GM19193 (cell line): ENCODE data around the gene PRCP.

Experiments used
- POLR2A ChIP-seq: IDR thresholded peaks from 4 replicates; pipeline ENCODE4 v1.6.1; 2011; ENCODE audit not compliant: insufficient read depth, insufficient read length; ENCODE audit errors: extremely low read depth

Gene PRCP

GRCh38 chr11:82857145-82857544 is 43.1 kb downstream of the PRCP start:
- TF ChIP-seq POLR2A, result no peak

GRCh38 chr11:82855616-82856015 is 44.6 kb downstream of the PRCP start:
- no peak for TF ChIP-seq POLR2A

- no peak for TF ChIP-seq POLR2A
Measured at GRCh38 chr11:82854242-82854641, 46.0 kb downstream of the PRCP start.

- TF ChIP-seq POLR2A, result no peak
Measured at GRCh38 chr11:82848829-82849228, 51.4 kb downstream of the PRCP start.

GRCh38 chr11:82845356-82846353 is 54.6 kb downstream of the PRCP start:
- TF ChIP-seq POLR2A, result no peak

- TF ChIP-seq POLR2A, result no peak
Measured at GRCh38 chr11:82843057-82843795, 57.0 kb downstream of the PRCP start.

- TF ChIP-seq POLR2A, result no peak
Measured at GRCh38 chr11:82842019-82842418, 58.2 kb downstream of the PRCP start.

- TF ChIP-seq POLR2A, result no peak
Measured at GRCh38 chr11:82837650-82838049, 62.6 kb downstream of the PRCP start.

- TF ChIP-seq POLR2A, result no peak
Measured at GRCh38 chr11:82832983-82833382, 67.2 kb downstream of the PRCP start.

GRCh38 chr11:82831364-82831763 is 68.9 kb downstream of the PRCP start:
- TF ChIP-seq POLR2A, result no peak

- TF ChIP-seq POLR2A, result no peak
Measured at GRCh38 chr11:82830746-82831145, 69.5 kb downstream of the PRCP start.

GRCh38 chr11:82829101-82829500 is 71.1 kb downstream of the PRCP start:
- no peak for TF ChIP-seq POLR2A

- no peak for TF ChIP-seq POLR2A
Measured at GRCh38 chr11:82828472-82828871, 71.8 kb downstream of the PRCP start.

GRCh38 chr11:82826526-82826925 is 73.7 kb downstream of the PRCP start:
- no peak for TF ChIP-seq POLR2A
